Stimulated activated effector memory CD8-positive, alpha-beta T cell treated with anti-CD3 and anti-CD28 coated beads, Interleukin-12 subunit alpha, Interleukin-12 subunit beta, amount 100 ng/mL, for 72 hours (primary cell): Measurements from ENCODE around the gene GPR15LG.
"Not testable (repeated sequence)": the region's sequence is repeated elsewhere in the genome, so short reads cannot be mapped to it uniquely, and the experiment has no call there.

Experiments
- ATAC-seq: fragments of 150-1000 bp; cut with Tn5 transposase; 2 replicates; pipeline ENCODE4 v1.10.0; 2021
- DNase-seq, 2 donors: peaks; one replicate each; pipeline ENCODE4 v3.0.0; 2021 to 2022; ENCODE audit warnings: low spot score in 2 of 2
- H3K27ac Mint-ChIP-seq: one replicate; pipeline ENCODE4 v1.8.0; 2022; ENCODE audit warnings: mild to moderate bottlenecking, mixed read lengths
- H3K36me3 Mint-ChIP-seq: one replicate; pipeline ENCODE4 v1.8.0; 2022; ENCODE audit warnings: mild to moderate bottlenecking, mixed read lengths
- H3K4me1 Mint-ChIP-seq: one replicate; pipeline ENCODE4 v1.8.0; 2022; ENCODE audit warnings: mixed read lengths
- H3K4me3 Mint-ChIP-seq: one replicate; pipeline ENCODE4 v1.8.0; 2022; ENCODE audit warnings: mild to moderate bottlenecking, mixed read lengths
- H3K9me3 Mint-ChIP-seq: one replicate; pipeline ENCODE4 v1.8.0; 2022; ENCODE audit warnings: mixed read lengths

GPR15LG gene

GRCh38 chr10:84173501-84173929, at the start of gene GPR15LG:
Gene GPR15LG, plus strand, starts transcription at chr10:84173801. Its CDS starts 51 bp downstream, at chr10:84173852.
- no peak for ATAC-seq
- Mint-ChIP-seq H3K36me3 (peaks cover 5% of the 10 kb centered on the region), H3K4me1 (peaks cover 5% of the 10 kb centered on the region), H3K9me3 (no peaks in the 10 kb centered on the region), H3K4me3 (no peak within 1 kb of the TSS), H3K27ac (no peak within 1 kb of the TSS)
- no peak for DNase-seq

DNA sequence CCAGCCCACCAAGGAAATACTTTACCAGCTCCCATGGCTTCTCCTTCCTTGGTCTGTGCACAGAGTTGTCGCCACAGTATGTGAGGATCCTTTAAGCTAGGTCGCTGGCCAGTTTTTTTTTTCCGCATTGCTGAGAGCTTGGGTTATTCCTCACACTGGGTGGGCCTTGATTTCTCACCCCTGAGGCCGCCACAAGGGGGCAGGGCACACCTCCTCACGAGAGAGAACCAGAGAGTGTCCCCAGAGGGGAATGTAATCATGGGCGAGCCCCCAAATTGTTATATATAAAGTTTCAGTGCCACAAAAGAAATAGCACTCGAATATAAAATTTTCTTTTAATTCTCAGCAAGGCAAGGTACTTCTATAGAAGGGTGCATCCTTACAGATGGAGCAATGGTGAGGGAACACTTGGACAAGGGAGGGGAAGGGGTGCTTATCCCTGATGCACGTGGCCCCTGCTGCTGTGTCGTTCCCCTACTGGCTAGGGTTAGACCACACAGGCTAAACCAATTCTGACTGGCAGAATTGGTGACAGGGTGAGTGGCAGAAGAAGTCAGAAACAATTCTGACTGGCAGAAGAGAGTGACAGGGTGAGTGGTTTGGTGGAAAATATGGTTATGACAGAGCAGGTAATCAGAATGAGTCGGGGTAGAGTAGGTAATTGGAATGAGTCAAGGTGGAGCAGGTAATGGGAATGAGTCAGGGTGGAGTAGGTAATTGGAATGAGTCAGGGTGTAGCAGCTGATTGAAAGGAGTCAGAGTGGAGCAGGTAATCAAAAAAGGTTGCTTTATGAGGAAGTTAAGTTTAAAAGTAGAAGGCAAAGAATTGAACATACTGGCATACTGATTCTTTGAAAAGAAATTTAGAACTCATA, 47.5 kb upstream of the GPR15LG start:
- H3K4me1 Mint-ChIP-seq, H3K9me3 Mint-ChIP-seq, H3K36me3 Mint-ChIP-seq, H3K4me3 Mint-ChIP-seq, DNase-seq, H3K27ac Mint-ChIP-seq: not testable (repeated sequence)
- ATAC-seq, result peak; percentile 74

- ATAC-seq (no peak), DNase-seq (peak in 1 of 2 donors; percentile 28)
- no peak overlapping the region for H3K27ac Mint-ChIP-seq
- H3K36me3 Mint-ChIP-seq, result no peaks in the 10 kb centered on the region
- H3K9me3 Mint-ChIP-seq, result peaks cover 7% of the 10 kb centered on the region
- no peak overlapping the region for H3K4me3 Mint-ChIP-seq
- H3K4me1 Mint-ChIP-seq, result no peaks in the 10 kb centered on the region
Observed at GRCh38 chr10:84126785-84127167, 46.8 kb upstream of the GPR15LG start.

GRCh38 chr10:84135836-84136235, 37.8 kb upstream of the GPR15LG start:
- Mint-ChIP-seq H3K4me1 (peaks cover 14% of the 10 kb centered on the region), H3K4me3 (no peak overlapping the region), H3K36me3 (peaks cover 28% of the 10 kb centered on the region), H3K9me3 (no peaks in the 10 kb centered on the region), H3K27ac (no peak overlapping the region)
- ATAC-seq (no peak), DNase-seq (no peak)

- ATAC-seq (no peak), DNase-seq (no peak)
- Mint-ChIP-seq H3K4me3 (peak overlapping the region; percentile 87), H3K9me3 (no peaks in the 10 kb centered on the region), H3K27ac (peak overlapping the region; percentile 97), H3K36me3 (peaks cover 48% of the 10 kb centered on the region), H3K4me1 (peaks cover 25% of the 10 kb centered on the region)
Observed at GRCh38 chr10:84137811-84138210, 35.8 kb upstream of the GPR15LG start.

- Mint-ChIP-seq H3K4me3 (peak overlapping the region; percentile 87), H3K27ac (peak overlapping the region; percentile 97), H3K36me3 (peaks cover 56% of the 10 kb centered on the region), H3K9me3 (no peaks in the 10 kb centered on the region), H3K4me1 (peaks cover 27% of the 10 kb centered on the region)
- ATAC-seq, result peak; percentile 78
- DNase-seq, result peak; percentile 34 to 80
Observed at GRCh38 chr10:84138478-84139125, 35.0 kb upstream of the GPR15LG start.

- H3K27ac Mint-ChIP-seq, result peak within 1 kb of the TSS; percentile 97
- peaks cover 30% of the 10 kb centered on the region for H3K4me1 Mint-ChIP-seq
- no peaks in the 10 kb centered on the region for H3K9me3 Mint-ChIP-seq
- H3K36me3 Mint-ChIP-seq, result peaks cover 64% of the 10 kb centered on the region
- DNase-seq, result peak; percentile 96 to 100
- peak; percentile 95 for ATAC-seq
- peak within 1 kb of the TSS; percentile 87 for H3K4me3 Mint-ChIP-seq
Observed at GRCh38 chr10:84139126-84140035, 34.2 kb upstream of the GPR15LG start, which contains the start of gene GHITM. Gene GHITM, plus strand, starts transcription at chr10:84139509. Its CDS starts 1,992 bp downstream, at chr10:84141501.

DNA sequence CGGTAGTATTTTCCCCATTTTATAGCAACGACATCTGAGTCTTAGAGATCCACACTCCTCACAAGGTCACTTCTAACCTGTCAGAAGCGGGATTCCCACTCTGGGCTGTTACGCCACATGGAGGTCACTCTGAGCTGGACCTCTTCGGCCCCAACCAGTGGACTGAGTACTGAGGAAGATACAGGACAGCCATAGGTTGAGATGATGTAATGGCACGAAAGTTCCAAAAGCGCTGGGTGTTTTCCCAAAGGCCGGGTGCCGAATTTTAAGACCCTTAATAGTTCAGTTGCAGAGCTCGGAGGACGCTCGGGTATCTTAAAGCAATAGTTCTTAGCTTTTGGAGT, 33.6 kb upstream of the GPR15LG start:
- peaks cover 30% of the 10 kb centered on the region for H3K4me1 Mint-ChIP-seq
- H3K9me3 Mint-ChIP-seq, result no peaks in the 10 kb centered on the region
- no peak for ATAC-seq
- H3K4me3 Mint-ChIP-seq, result peak overlapping the region; percentile 87
- DNase-seq, result no peak
- peak overlapping the region; percentile 97 for H3K27ac Mint-ChIP-seq
- peaks cover 70% of the 10 kb centered on the region for H3K36me3 Mint-ChIP-seq

- H3K27ac Mint-ChIP-seq, result no peak overlapping the region
- H3K9me3 Mint-ChIP-seq, result no peaks in the 10 kb centered on the region
Observed at GRCh38 chr10:84147347-84147746, 26.3 kb upstream of the GPR15LG start.

GRCh38 chr10:84148006-84148597, 25.5 kb upstream of the GPR15LG start:
- H3K9me3 Mint-ChIP-seq, H3K27ac Mint-ChIP-seq, H3K4me1 Mint-ChIP-seq, ATAC-seq, H3K4me3 Mint-ChIP-seq: not testable (repeated sequence)
- DNase-seq, result peak in 1 of 2 donors; percentile 38
- peaks cover 100% of the 10 kb centered on the region for H3K36me3 Mint-ChIP-seq

More at GRCh38 chr10:84147347-84147746, 26.3 kb upstream of the GPR15LG start:
- H3K4me1 Mint-ChIP-seq, result peaks cover 6% of the 10 kb centered on the region
- ATAC-seq (no peak), DNase-seq (no peak)
- peaks cover 100% of the 10 kb centered on the region for H3K36me3 Mint-ChIP-seq
- no peak overlapping the region for H3K4me3 Mint-ChIP-seq

- ATAC-seq (no peak), DNase-seq (no peak)
- Mint-ChIP-seq H3K27ac (peak overlapping the region; percentile 20), H3K9me3 (no peaks in the 10 kb centered on the region), H3K36me3 (peaks cover 100% of the 10 kb centered on the region), H3K4me3 (no peak overlapping the region), H3K4me1 (no peaks in the 10 kb centered on the region)
Observed at GRCh38 chr10:84149854-84150253, 23.7 kb upstream of the GPR15LG start.

DNA sequence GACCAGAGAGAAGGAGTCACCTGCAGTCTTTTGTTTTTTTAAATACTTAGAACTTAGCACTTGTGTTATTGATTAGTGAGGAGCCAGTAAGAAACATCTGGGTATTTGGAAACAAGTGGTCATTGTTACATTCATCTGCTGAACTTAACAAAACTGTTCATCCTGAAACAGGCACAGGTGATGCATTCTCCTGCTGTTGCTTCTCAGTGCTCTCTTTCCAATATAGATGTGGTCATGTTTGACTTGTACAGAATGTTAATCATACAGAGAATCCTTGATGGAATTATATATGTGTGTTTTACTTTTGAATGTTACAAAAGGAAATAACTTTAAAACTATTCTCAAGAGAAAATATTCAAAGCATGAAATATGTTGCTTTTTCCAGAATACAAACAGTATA, 20.8 kb upstream of the GPR15LG start:
- Mint-ChIP-seq H3K9me3 (no peaks in the 10 kb centered on the region), H3K4me1 (peaks cover 10% of the 10 kb centered on the region), H3K36me3 (peaks cover 80% of the 10 kb centered on the region), H3K27ac (peak overlapping the region; percentile 23), H3K4me3 (no peak overlapping the region)
- no peak for DNase-seq
- ATAC-seq, result no peak

DNA sequence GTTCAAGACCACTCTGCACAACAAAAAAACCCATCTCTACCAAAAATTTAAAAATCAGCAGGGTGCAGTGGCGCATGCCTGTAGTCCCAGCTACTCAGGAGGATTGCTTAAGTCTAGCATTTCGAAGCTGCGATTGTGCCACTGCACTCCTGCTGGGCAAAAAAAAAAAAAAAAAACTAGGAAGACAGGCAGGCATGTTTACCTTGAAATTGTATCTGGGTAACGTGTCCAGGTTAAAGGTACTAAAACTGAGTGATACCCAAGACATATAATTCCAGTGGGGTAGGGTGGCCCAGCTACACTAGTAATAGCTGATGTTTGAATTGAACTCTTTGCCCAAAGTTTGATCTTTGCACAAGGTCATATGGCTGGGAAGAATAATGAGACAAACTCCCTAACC, 18.1 kb upstream of the GPR15LG start:
- Mint-ChIP-seq H3K4me1 (peaks cover 16% of the 10 kb centered on the region), H3K36me3 (peaks cover 53% of the 10 kb centered on the region)

DNA sequence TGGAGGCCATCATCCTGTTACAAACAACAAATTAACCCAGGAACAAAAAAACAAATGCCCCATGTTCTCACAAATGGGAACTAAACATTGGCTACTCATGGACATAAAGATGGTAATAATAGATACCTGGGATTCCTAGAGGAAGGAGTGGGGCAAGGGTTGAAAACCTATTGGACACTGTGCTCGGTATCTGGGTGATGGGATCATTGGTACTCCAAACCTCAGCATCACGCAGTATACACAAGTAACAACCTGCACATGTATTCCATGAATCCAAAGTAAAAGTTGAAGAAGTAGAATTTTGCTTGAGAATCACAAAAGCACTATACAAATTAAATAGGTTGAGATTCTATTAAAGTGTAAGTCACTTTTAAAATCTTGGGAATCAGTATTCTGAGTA, 17.6 kb upstream of the GPR15LG start:
- ATAC-seq (no peak), DNase-seq (no peak)
- no peak overlapping the region for H3K4me3 Mint-ChIP-seq
- H3K27ac Mint-ChIP-seq, result no peak overlapping the region
- H3K9me3 Mint-ChIP-seq, result no peaks in the 10 kb centered on the region
- H3K4me1 Mint-ChIP-seq, result peaks cover 16% of the 10 kb centered on the region
- peaks cover 48% of the 10 kb centered on the region for H3K36me3 Mint-ChIP-seq

More for the DNA sequence above, 18.1 kb upstream of the GPR15LG start:
- DNase-seq (no peak), ATAC-seq (no peak)
- Mint-ChIP-seq H3K9me3 (no peaks in the 10 kb centered on the region), H3K4me3 (no peak overlapping the region), H3K27ac (no peak overlapping the region)
